Stimulated activated CD4-positive, alpha-beta T cell treated with anti-CD3 and anti-CD28 coated beads, Interleukin-15, amount 100 ng/mL, for 1 hour (primary cell): ENCODE measurements around the gene NUP62CL.
"Not testable (repeated sequence)": the region's sequence is repeated elsewhere in the genome, so short reads cannot be mapped to it uniquely, and the experiment has no call there.

Experiments
- DNase-seq, 2 donors: peaks; one replicate each; pipeline ENCODE4 v3.0.0-alpha.2; 2020; ENCODE audit warnings: low read depth in 1 of 2, low spot score in 1 of 2

NUP62CL gene

GRCh38 chrX:107205770-107206696 is at the start of gene NUP62CL, which contains the start of gene DNAAF6:
Gene NUP62CL, minus strand, starts transcription at chrX:107206433. Its CDS starts 31,287 bp downstream, at chrX:107175146.
Gene DNAAF6, plus strand, starts transcription at chrX:107206611. Its CDS starts 6,265 bp downstream, at chrX:107212876.
- peak; percentile 25 to 33 for DNase-seq

- DNase-seq, result no peak
Measured at GRCh38 chrX:107228486-107228819, 22.2 kb upstream of the NUP62CL start.

- DNase-seq, result no peak
Measured at GRCh38 chrX:107227780-107228485, 21.7 kb upstream of the NUP62CL start.

GRCh38 chrX:107226757-107227156 is 20.5 kb upstream of the NUP62CL start:
- no peak for DNase-seq

- DNase-seq, result no peak
Measured at GRCh38 chrX:107213477-107213876, 7.2 kb upstream of the NUP62CL start.

GRCh38 chrX:107207943-107208342 is 1.7 kb upstream of the NUP62CL start:
- DNase-seq, result no peak

- no peak for DNase-seq
Measured at GRCh38 chrX:107207089-107207488, 856 bp upstream of the NUP62CL start.

GRCh38 chrX:107206697-107207065 is 448 bp upstream of the NUP62CL start:
- no peak for DNase-seq

- DNase-seq, result no peak
Measured at GRCh38 chrX:107204068-107204605, 2.1 kb downstream of the NUP62CL start.

- no peak for DNase-seq
Measured at GRCh38 chrX:107199491-107199890, 6.7 kb downstream of the NUP62CL start.

GRCh38 chrX:107198074-107198473 is 8.2 kb downstream of the NUP62CL start:
- not testable (repeated sequence) for DNase-seq

- no peak for DNase-seq
Measured at GRCh38 chrX:107197319-107197718, 8.9 kb downstream of the NUP62CL start.

- DNase-seq, result no peak
Measured at GRCh38 chrX:107171369-107172102, 34.7 kb downstream of the NUP62CL start.

GRCh38 chrX:107168712-107169111 is 37.5 kb downstream of the NUP62CL start:
- no peak for DNase-seq

GRCh38 chrX:107168257-107168656 is 38.0 kb downstream of the NUP62CL start:
- DNase-seq, result no peak

- DNase-seq, result no peak
Measured at GRCh38 chrX:107167163-107167921, 38.9 kb downstream of the NUP62CL start.

GRCh38 chrX:107157618-107158017 is 48.6 kb downstream of the NUP62CL start:
- DNase-seq, result not testable (repeated sequence)

- DNase-seq, result not testable (repeated sequence)
Measured at GRCh38 chrX:107155621-107156430, 50.4 kb downstream of the NUP62CL start.

- peak in 1 of 2 donors; percentile 1 for DNase-seq
Measured at GRCh38 chrX:107154787-107155620, 51.2 kb downstream of the NUP62CL start.
